KMS-11 (cell line): ENCODE results near the gene FASTKD3.

ENCODE experiments used
- H2AFZ ChIP-seq: fragments of 200-600 bp; sonication (generic); 2 replicates; pipeline ENCODE4 v1.6.1; 2016; ENCODE audit warnings: antibody characterized with exemption, mixed run types, low read depth
- H3K27ac ChIP-seq: fragments of 200-600 bp; sonication (generic); 2 replicates; pipeline ENCODE4 v1.6.1; 2016; ENCODE audit warnings: mild to moderate bottlenecking, mixed run types
- H3K27me3 ChIP-seq: fragments of 200-600 bp; sonication (generic); 2 replicates; pipeline ENCODE4 v1.6.1; 2017; ENCODE audit warnings: mild to moderate bottlenecking, low read depth, mixed run types, moderate library complexity; ENCODE audit not compliant: insufficient read depth
- H3K36me3 ChIP-seq: fragments of 200-600 bp; sonication (generic); 2 replicates; pipeline ENCODE4 v1.6.1; 2017; ENCODE audit warnings: mild to moderate bottlenecking, mixed run types; ENCODE audit not compliant: insufficient read depth
- H3K4me1 ChIP-seq: fragments of 200-600 bp; sonication (generic); 2 replicates; pipeline ENCODE4 v1.6.1; 2016; ENCODE audit warnings: mild to moderate bottlenecking, low read depth, mixed run types; ENCODE audit not compliant: poor library complexity, severe bottlenecking
- H3K4me2 ChIP-seq: fragments of 200-600 bp; sonication (generic); 2 replicates; pipeline ENCODE4 v1.7.0; 2016; ENCODE audit warnings: mild to moderate bottlenecking, mixed run types
- H3K4me3 ChIP-seq: fragments of 200-600 bp; sonication (generic); IDR thresholded peaks from 2 replicates; pipeline ENCODE4 v1.6.1; 2017; ENCODE audit warnings: low read depth, low read length, mixed read lengths; ENCODE audit not compliant: insufficient read depth
- H3K79me2 ChIP-seq: fragments of 200-600 bp; sonication (generic); 2 replicates; pipeline ENCODE4 v1.6.1; 2016; ENCODE audit warnings: low read depth, mixed run types; ENCODE audit not compliant: insufficient read depth
- H3K9ac ChIP-seq: fragments of 200-600 bp; sonication (generic); 2 replicates; pipeline ENCODE4 v1.6.1; 2016; ENCODE audit warnings: mild to moderate bottlenecking, mixed run types
- H4K20me1 ChIP-seq: fragments of 200-600 bp; sonication (generic); 2 replicates; pipeline ENCODE4 v1.6.1; 2016; ENCODE audit warnings: mild to moderate bottlenecking, mixed run types; ENCODE audit not compliant: insufficient read depth
- CTCF ChIP-seq: fragments of 200-600 bp; sonication (generic); conservative IDR thresholded peaks from 2 replicates; pipeline ENCODE4 v1.6.1; 2017; ENCODE audit warnings: low read depth, mild to moderate bottlenecking, antibody characterized with exemption, low read length, moderate library complexity, mixed read lengths

FASTKD3 gene

DNA sequence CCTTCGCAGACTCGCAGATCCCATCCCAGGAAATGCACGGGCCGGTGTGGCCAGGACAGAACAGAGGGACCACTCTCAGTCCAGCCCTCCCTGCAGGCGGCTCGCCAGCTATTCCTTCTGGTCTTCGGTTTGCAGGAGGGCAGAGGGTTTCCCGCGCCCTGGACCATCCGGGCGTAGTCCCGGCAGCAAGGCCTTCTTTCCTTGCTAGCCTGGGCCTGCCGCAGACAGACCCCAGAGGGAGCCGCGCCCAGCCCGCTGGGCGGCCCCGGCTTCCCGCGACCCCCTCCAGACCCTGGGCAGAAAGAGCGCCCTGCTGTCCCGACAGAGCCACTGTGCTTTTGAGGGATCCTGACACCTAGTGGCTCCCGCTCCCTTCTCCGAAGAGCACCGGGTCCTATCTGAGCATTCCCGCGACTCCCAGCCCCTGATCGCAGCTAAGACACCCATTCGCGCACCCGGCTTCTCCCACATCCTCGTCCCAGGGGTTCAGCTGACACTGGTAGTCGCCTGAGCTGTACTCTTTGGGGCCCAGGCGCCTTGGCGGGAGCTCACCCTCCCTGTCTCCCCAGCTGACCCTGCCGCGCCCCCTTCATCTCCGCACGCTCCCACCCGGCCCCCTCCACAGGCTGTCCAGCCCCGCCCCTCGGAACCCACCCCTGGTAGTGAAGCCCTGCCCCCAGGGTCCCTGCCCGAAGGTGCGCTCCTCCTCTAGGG is 19.0 kb downstream of the FASTKD3 start:
- H3K4me2 ChIP-seq, result no peak overlapping the region
- TF ChIP-seq CTCF, result no peak
- H3K4me3 ChIP-seq, result no peak overlapping the region
- H3K27me3 ChIP-seq, result no peaks in the 10 kb centered on the region
- no peak overlapping the region for H2AFZ ChIP-seq
- H3K36me3 ChIP-seq, result no peaks in the 10 kb centered on the region
- no peaks in the 10 kb centered on the region for H4K20me1 ChIP-seq
- H3K9ac ChIP-seq, result no peak overlapping the region
- H3K27ac ChIP-seq, result no peak overlapping the region
- no peaks in the 10 kb centered on the region for H3K79me2 ChIP-seq
- peaks cover 3% of the 10 kb centered on the region for H3K4me1 ChIP-seq

DNA sequence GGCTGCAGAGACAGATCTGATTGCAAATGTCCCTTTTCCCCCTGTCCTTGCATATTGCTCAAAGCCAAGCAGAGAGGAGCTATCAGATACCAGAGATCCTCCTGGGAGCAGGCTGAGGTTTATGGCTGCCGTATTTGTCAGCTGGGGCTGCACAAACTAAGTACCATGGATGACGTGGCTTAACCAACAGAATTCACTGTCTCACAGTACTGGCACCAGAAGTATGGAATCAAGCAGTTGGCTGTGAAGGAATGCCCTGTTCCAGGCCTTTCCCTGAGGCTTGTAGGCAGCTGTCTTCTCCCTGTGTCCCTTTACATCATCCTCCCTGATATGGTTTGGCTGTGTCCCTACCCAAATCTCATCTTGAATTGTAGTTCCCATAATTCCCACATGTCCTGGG is 20.5 kb downstream of the FASTKD3 start:
- H3K27me3 ChIP-seq, result no peaks in the 10 kb centered on the region
- TF ChIP-seq CTCF, result no peak
- H4K20me1 ChIP-seq, result no peaks in the 10 kb centered on the region
- no peak overlapping the region for H3K9ac ChIP-seq
- no peak overlapping the region for H3K27ac ChIP-seq
- H3K79me2 ChIP-seq, result no peaks in the 10 kb centered on the region
- H3K4me3 ChIP-seq, result no peak overlapping the region
- no peak overlapping the region for H2AFZ ChIP-seq
- no peaks in the 10 kb centered on the region for H3K36me3 ChIP-seq
- peaks cover 3% of the 10 kb centered on the region for H3K4me1 ChIP-seq
- H3K4me2 ChIP-seq, result no peak overlapping the region

DNA sequence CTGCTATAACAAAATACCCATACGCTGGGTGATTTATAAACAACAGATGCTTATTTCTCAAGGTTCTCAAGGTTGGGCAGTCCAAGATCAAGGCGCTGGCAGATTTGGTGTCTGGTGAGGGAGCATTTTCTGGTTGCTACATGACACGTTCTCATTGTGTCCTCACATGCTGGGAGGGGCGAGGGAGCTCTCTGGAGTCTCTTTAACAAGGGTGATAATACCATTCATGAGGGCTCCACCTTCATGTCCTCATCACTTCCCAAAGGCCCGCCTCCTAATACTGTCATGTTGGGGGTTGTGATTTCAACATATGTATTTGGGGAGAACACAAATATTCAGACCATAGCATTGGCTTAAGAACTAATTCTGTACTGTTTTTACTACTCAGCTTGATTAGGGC is 22.5 kb downstream of the FASTKD3 start:
- Histone ChIP-seq H4K20me1 (no peaks in the 10 kb centered on the region), H2AFZ (no peak overlapping the region), H3K4me2 (no peak overlapping the region), H3K4me3 (no peak overlapping the region), H3K27me3 (no peaks in the 10 kb centered on the region), H3K4me1 (no peaks in the 10 kb centered on the region), H3K9ac (no peak overlapping the region), H3K36me3 (no peaks in the 10 kb centered on the region), H3K27ac (no peak overlapping the region), H3K79me2 (no peaks in the 10 kb centered on the region)
- TF ChIP-seq CTCF, result no peak

GRCh38 chr5:7845557-7845956 is 23.3 kb downstream of the FASTKD3 start:
- Histone ChIP-seq H4K20me1 (no peaks in the 10 kb centered on the region), H3K4me3 (no peak overlapping the region), H3K27ac (no peak overlapping the region), H3K9ac (no peak overlapping the region), H3K79me2 (no peaks in the 10 kb centered on the region), H2AFZ (no peak overlapping the region), H3K4me1 (no peaks in the 10 kb centered on the region), H3K4me2 (no peak overlapping the region), H3K27me3 (no peaks in the 10 kb centered on the region), H3K36me3 (no peaks in the 10 kb centered on the region)
- no peak for TF ChIP-seq CTCF
